ENCODE measurements around the gene PRKCE. TPM values are rescaled to one million over a fixed set of nuclear protein-coding genes. Genes with fewer than 3 reads are reported as not detected.

Gene PRKCE
- total RNA-seq, 2 experiments from 2014 or later: 24.9 to 26.2 TPM

- ATAC-seq (ENCODE audit: poor library complexity) (no peak), DNase-seq (no peak)
- Mint-ChIP-seq H3K27me3 (no peaks in the 10 kb centered on the region), H3K4me3 (no peak overlapping the region), H3K9me3 (no peaks in the 10 kb centered on the region), H3K27ac (no peak overlapping the region), H3K36me3 (ENCODE audit: low read depth) (peaks cover 23% of the 10 kb centered on the region), H3K4me1 (ENCODE audit: low read depth) (no peaks in the 10 kb centered on the region)
- H3K27ac ChIP-seq (ENCODE audit: low read depth in 1 of 2, low read length in 2 of 2): no peak overlapping the region
- intact Hi-C loops (cut with DNase I, micrococcal nuclease): no loop called here
- TF ChIP-seq, protein P1, sequence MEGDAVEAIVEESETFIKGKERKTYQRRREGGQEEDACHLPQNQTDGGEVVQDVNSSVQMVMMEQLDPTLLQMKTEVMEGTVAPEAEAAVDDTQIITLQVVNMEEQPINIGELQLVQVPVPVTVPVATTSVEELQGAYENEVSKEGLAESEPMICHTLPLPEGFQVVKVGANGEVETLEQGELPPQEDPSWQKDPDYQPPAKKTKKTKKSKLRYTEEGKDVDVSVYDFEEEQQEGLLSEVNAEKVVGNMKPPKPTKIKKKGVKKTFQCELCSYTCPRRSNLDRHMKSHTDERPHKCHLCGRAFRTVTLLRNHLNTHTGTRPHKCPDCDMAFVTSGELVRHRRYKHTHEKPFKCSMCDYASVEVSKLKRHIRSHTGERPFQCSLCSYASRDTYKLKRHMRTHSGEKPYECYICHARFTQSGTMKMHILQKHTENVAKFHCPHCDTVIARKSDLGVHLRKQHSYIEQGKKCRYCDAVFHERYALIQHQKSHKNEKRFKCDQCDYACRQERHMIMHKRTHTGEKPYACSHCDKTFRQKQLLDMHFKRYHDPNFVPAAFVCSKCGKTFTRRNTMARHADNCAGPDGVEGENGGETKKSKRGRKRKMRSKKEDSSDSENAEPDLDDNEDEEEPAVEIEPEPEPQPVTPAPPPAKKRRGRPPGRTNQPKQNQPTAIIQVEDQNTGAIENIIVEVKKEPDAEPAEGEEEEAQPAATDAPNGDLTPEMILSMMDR (IDR thresholded peaks at IDR 0.05): no peak
- H3K4me1 ChIP-seq (ENCODE audit: insufficient read depth, low read length): no peaks in the 10 kb centered on the region
- no peaks in the 10 kb centered on the region for H3K36me3 ChIP-seq (ENCODE audit: insufficient read depth, low read length)
- POLR2A ChIA-PET: no interaction called here
- no peaks in the 10 kb centered on the region for H3K9me3 ChIP-seq (ENCODE audit: control insufficient read depth in 1 of 2, insufficient read depth in 1 of 2, low read length in 2 of 2)
- H3K4me3 ChIP-seq (ENCODE audit: low read length): no peak overlapping the region
- CTCF ChIA-PET: no interaction called here
- H3K27me3 ChIP-seq (ENCODE audit: control insufficient read depth in 1 of 2, insufficient read depth in 2 of 2, low read length in 2 of 2): no peaks in the 10 kb centered on the region
Observed at GRCh38 chr2:46150445-46150955, 499.0 kb downstream of the PRKCE start.

DNA sequence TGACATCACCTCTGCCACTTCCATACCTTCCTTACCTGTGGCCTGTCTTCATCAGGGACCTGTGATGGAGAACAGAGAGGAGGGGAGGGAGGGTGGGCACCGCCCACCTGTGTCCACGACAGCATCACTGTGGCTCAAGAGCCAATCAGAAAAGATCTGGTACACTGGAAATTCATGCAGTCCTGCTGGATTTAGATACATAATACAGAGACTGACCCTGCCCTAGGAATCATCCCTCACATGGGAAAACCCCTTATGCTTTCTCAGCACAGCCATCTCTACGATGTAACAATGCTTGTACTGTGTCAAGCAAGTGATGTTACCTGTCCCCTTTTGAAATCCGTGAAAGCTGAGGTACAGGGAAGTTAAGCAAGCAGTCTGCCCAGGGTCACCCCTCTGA is 500.1 kb downstream of the PRKCE start:
- H3K9me3 Mint-ChIP-seq: no peaks in the 10 kb centered on the region
- POLR2A ChIA-PET: no interaction called here

GRCh38 chr2:46153996-46154753 is 502.7 kb downstream of the PRKCE start:
- ChIA-PET POLR2A (no interaction called here), CTCF (no interaction called here)
- H3K36me3 ChIP-seq (ENCODE audit: insufficient read depth, low read length): no peaks in the 10 kb centered on the region
- no peaks in the 10 kb centered on the region for H3K27me3 Mint-ChIP-seq
- H3K27ac Mint-ChIP-seq: no peak overlapping the region
- intact Hi-C loops (cut with DNase I, micrococcal nuclease): no loop called here
- no peak for ATAC-seq (ENCODE audit: poor library complexity)
- H3K9me3 Mint-ChIP-seq: no peaks in the 10 kb centered on the region
- TF ChIP-seq, protein P1 (IDR thresholded peaks at IDR 0.05): no peak
- H3K4me3 ChIP-seq (ENCODE audit: low read length): no peak overlapping the region
- no peak overlapping the region for H3K4me3 Mint-ChIP-seq
- H3K9me3 ChIP-seq (ENCODE audit: control insufficient read depth in 1 of 2, insufficient read depth in 1 of 2, low read length in 2 of 2): no peaks in the 10 kb centered on the region
- no peak overlapping the region for H3K27ac ChIP-seq (ENCODE audit: low read depth in 1 of 2, low read length in 2 of 2)
- peaks cover 27% of the 10 kb centered on the region for H3K36me3 Mint-ChIP-seq (ENCODE audit: low read depth)
- no peaks in the 10 kb centered on the region for H3K27me3 ChIP-seq (ENCODE audit: control insufficient read depth in 1 of 2, insufficient read depth in 2 of 2, low read length in 2 of 2)
- no peaks in the 10 kb centered on the region for H3K4me1 ChIP-seq (ENCODE audit: insufficient read depth, low read length)
- no peaks in the 10 kb centered on the region for H3K4me1 Mint-ChIP-seq (ENCODE audit: low read depth)
- DNase-seq: no peak

More for the DNA sequence above, 500.1 kb downstream of the PRKCE start:
- Histone ChIP-seq H3K4me3 (ENCODE audit: low read length) (no peak overlapping the region), H3K4me1 (ENCODE audit: insufficient read depth, low read length) (no peaks in the 10 kb centered on the region), H3K27me3 (ENCODE audit: control insufficient read depth in 1 of 2, insufficient read depth in 2 of 2, low read length in 2 of 2) (no peaks in the 10 kb centered on the region), H3K27ac (ENCODE audit: low read depth in 1 of 2, low read length in 2 of 2) (no peak overlapping the region), H3K36me3 (ENCODE audit: insufficient read depth, low read length) (no peaks in the 10 kb centered on the region), H3K9me3 (ENCODE audit: control insufficient read depth in 1 of 2, insufficient read depth in 1 of 2, low read length in 2 of 2) (no peaks in the 10 kb centered on the region)
- H3K27me3 Mint-ChIP-seq: no peaks in the 10 kb centered on the region
- H3K4me1 Mint-ChIP-seq (ENCODE audit: low read depth): no peaks in the 10 kb centered on the region
- H3K36me3 Mint-ChIP-seq (ENCODE audit: low read depth): peaks cover 26% of the 10 kb centered on the region
- no peak overlapping the region for H3K4me3 Mint-ChIP-seq
- ATAC-seq (ENCODE audit: poor library complexity): no peak
- CTCF ChIA-PET: no interaction called here
- TF ChIP-seq, protein P1 (IDR thresholded peaks at IDR 0.05): no peak
- intact Hi-C loops (cut with DNase I, micrococcal nuclease): no loop called here
- H3K27ac Mint-ChIP-seq: no peak overlapping the region
- DNase-seq: no peak
